ENCODE measurements around the gene USP24. TPM values are rescaled to one million over a fixed set of nuclear protein-coding genes. Genes with fewer than 3 reads are reported as not detected.
A peak's percentile ranks its signal among the peaks of the same experiment; 100 is the strongest.

The USP24 gene
- total RNA-seq, 6 experiments from 2014 or later = 19.9 to 28.0 (median 21.9) TPM

GRCh38 chr1:55065648-55066047 is 149.5 kb downstream of the USP24 start:
- no peaks in the 10 kb centered on the region for H3K27me3 ChIP-seq
- ATAC-seq (no peak), DNase-seq (no peak)
- no peak overlapping the region for H3K4me3 ChIP-seq
- H3K27ac ChIP-seq = peak overlapping the region in 1 of 3 donors; percentile 77
- intact Hi-C loops (cut with DNase I) = no loop called here
- TF ChIP-seq, protein P1, sequence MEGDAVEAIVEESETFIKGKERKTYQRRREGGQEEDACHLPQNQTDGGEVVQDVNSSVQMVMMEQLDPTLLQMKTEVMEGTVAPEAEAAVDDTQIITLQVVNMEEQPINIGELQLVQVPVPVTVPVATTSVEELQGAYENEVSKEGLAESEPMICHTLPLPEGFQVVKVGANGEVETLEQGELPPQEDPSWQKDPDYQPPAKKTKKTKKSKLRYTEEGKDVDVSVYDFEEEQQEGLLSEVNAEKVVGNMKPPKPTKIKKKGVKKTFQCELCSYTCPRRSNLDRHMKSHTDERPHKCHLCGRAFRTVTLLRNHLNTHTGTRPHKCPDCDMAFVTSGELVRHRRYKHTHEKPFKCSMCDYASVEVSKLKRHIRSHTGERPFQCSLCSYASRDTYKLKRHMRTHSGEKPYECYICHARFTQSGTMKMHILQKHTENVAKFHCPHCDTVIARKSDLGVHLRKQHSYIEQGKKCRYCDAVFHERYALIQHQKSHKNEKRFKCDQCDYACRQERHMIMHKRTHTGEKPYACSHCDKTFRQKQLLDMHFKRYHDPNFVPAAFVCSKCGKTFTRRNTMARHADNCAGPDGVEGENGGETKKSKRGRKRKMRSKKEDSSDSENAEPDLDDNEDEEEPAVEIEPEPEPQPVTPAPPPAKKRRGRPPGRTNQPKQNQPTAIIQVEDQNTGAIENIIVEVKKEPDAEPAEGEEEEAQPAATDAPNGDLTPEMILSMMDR (IDR thresholded peaks at IDR 0.05) = no peak
- TF ChIP-seq POLR2A (IDR thresholded peaks at IDR 0.05) = no peak
- H3K36me3 ChIP-seq = peaks cover 0 to 41% (median 11%) of the 10 kb centered on the region in 4 donors
- WGBS (ENCODE audit: insufficient coverage, low coverage, low lambda C conversion rate, missing lambda C conversion rate) = 76% methylated on average over 3 of the region's 4 CpGs
- H3K4me1 ChIP-seq = peaks cover 0 to 62% (median 9%) of the 10 kb centered on the region in 4 donors
- no peaks in the 10 kb centered on the region for H3K9me3 ChIP-seq

GRCh38 chr1:55064861-55065263 is 150.3 kb downstream of the USP24 start:
- Histone ChIP-seq H3K9me3 (no peaks in the 10 kb centered on the region), H3K36me3 (peaks cover 0 to 48% (median 12%) of the 10 kb centered on the region in 4 donors), H3K4me1 (peaks cover 0 to 62% (median 9%) of the 10 kb centered on the region in 4 donors), H3K27me3 (no peaks in the 10 kb centered on the region), H3K27ac (peak overlapping the region in 1 of 3 donors; percentile 77), H3K4me3 (no peak overlapping the region)
- TF ChIP-seq POLR2A (IDR thresholded peaks at IDR 0.05) = no peak
- TF ChIP-seq, protein P1 (IDR thresholded peaks at IDR 0.05) = no peak
- intact Hi-C loops (cut with DNase I) = no loop called here
- ATAC-seq (peak; percentile 66 to 71 (median 70)), DNase-seq (peak in 2 of 3 donors; percentile 68 to 90)
- WGBS (ENCODE audit: insufficient coverage, low coverage, low lambda C conversion rate, missing lambda C conversion rate) = 7% methylated on average over 2 of the region's 2 CpGs

DNA sequence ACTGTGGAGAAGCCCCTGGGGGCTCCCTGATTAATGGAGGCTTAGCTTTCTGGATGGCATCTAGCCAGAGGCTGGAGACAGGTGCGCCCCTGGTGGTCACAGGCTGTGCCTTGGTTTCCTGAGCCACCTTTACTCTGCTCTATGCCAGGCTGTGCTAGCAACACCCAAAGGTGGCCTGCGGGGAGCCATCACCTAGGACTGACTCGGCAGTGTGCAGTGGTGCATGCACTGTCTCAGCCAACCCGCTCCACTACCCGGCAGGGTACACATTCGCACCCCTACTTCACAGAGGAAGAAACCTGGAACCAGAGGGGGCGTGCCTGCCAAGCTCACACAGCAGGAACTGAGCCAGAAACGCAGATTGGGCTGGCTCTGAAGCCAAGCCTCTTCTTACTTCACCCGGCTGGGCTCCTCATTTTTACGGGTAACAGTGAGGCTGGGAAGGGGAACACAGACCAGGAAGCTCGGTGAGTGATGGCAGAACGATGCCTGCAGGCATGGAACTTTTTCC is 151.0 kb downstream of the USP24 start:
- H3K27ac ChIP-seq = peak overlapping the region in 1 of 3 donors; percentile 41
- ATAC-seq = peak; percentile 4 to 14 (median 8)
- peaks cover 0 to 60% (median 10%) of the 10 kb centered on the region in 4 donors for H3K4me1 ChIP-seq
- WGBS (ENCODE audit: insufficient coverage, low coverage, low lambda C conversion rate, missing lambda C conversion rate) = 5% methylated on average over 4 of the region's 12 CpGs
- intact Hi-C loops (cut with DNase I) = no loop called here
- TF ChIP-seq, protein P1 (IDR thresholded peaks at IDR 0.05) = no peak
- TF ChIP-seq POLR2A (IDR thresholded peaks at IDR 0.05) = no peak
- H3K27me3 ChIP-seq = no peaks in the 10 kb centered on the region
- H3K9me3 ChIP-seq = no peaks in the 10 kb centered on the region
- peak in 1 of 3 donors; percentile 62 for DNase-seq
- no peak overlapping the region for H3K4me3 ChIP-seq
- H3K36me3 ChIP-seq = peaks cover 0 to 56% (median 14%) of the 10 kb centered on the region in 4 donors

GRCh38 chr1:55063577-55063942 is 151.6 kb downstream of the USP24 start:
- peaks cover 0 to 61% (median 16%) of the 10 kb centered on the region in 4 donors for H3K36me3 ChIP-seq
- DNase-seq = peak in 1 of 3 donors; percentile 70
- intact Hi-C loops (cut with DNase I) = no loop called here
- H3K27ac ChIP-seq = peak overlapping the region in 1 of 3 donors; percentile 18
- TF ChIP-seq, protein P1 (IDR thresholded peaks at IDR 0.05) = no peak
- no peak for TF ChIP-seq POLR2A (IDR thresholded peaks at IDR 0.05)
- no peak overlapping the region for H3K4me3 ChIP-seq
- H3K4me1 ChIP-seq = peaks cover 0 to 57% (median 9%) of the 10 kb centered on the region in 4 donors
- H3K9me3 ChIP-seq = no peaks in the 10 kb centered on the region
- no peaks in the 10 kb centered on the region for H3K27me3 ChIP-seq
- ATAC-seq = peak; percentile 7 to 39 (median 29)
- no CpG with 5 or more reads among the region's 9 CpGs for WGBS (ENCODE audit: insufficient coverage, low coverage, low lambda C conversion rate, missing lambda C conversion rate)
